Measurements from ENCODE around the gene ARID4A. TPM values are rescaled to one million over a fixed set of nuclear protein-coding genes. Genes with fewer than 3 reads are reported as not detected.
"Not testable (repeated sequence)": the region's sequence is repeated elsewhere in the genome, so short reads cannot be mapped to it uniquely, and the experiment has no call there.

ARID4A gene
- total RNA-seq, 2 donors from 2014 or later: 21.4 to 26.8 TPM

GRCh38 chr14:58353516-58354299 lies 55.4 kb downstream of the ARID4A start:
- no peaks in the 10 kb centered on the region for H3K4me1 ChIP-seq
- intact Hi-C loops (cut with DNase I): no loop called here
- H3K4me3 ChIP-seq: no peak overlapping the region
- H3K36me3 ChIP-seq: peaks cover 12% of the 10 kb centered on the region
- H3K27me3 ChIP-seq: no peaks in the 10 kb centered on the region
- no peak for DNase-seq
- no peak overlapping the region for H3K27ac ChIP-seq
- H3K9ac ChIP-seq (ENCODE audit: low read depth in 2 of 2, low read length in 2 of 2): no peak overlapping the region
- no peaks in the 10 kb centered on the region for H3K9me3 ChIP-seq
- no peak for TF ChIP-seq CTCF (IDR thresholded peaks at IDR 0.05)

GRCh38 chr14:58354808-58355207 lies 56.5 kb downstream of the ARID4A start:
- Histone ChIP-seq H3K27ac (no peak overlapping the region), H3K4me1 (no peaks in the 10 kb centered on the region), H3K9me3 (no peaks in the 10 kb centered on the region), H3K27me3 (no peaks in the 10 kb centered on the region), H3K4me3 (no peak overlapping the region), H3K36me3 (peaks cover 12% of the 10 kb centered on the region), H3K9ac (ENCODE audit: low read depth in 2 of 2, low read length in 2 of 2) (no peak overlapping the region)
- no peak for DNase-seq
- TF ChIP-seq CTCF (IDR thresholded peaks at IDR 0.05): no peak
- intact Hi-C loops (cut with DNase I): no loop called here

- Histone ChIP-seq H3K9ac (ENCODE audit: low read depth in 2 of 2, low read length in 2 of 2) (no peak overlapping the region), H3K27me3 (no peaks in the 10 kb centered on the region), H3K9me3 (no peaks in the 10 kb centered on the region), H3K27ac (no peak overlapping the region), H3K4me3 (no peak overlapping the region), H3K36me3 (peaks cover 11% of the 10 kb centered on the region), H3K4me1 (no peaks in the 10 kb centered on the region)
- no peak for DNase-seq
- no peak for TF ChIP-seq CTCF (IDR thresholded peaks at IDR 0.05)
- intact Hi-C loops (cut with DNase I): no loop called here
Observed at GRCh38 chr14:58356268-58356667, 57.9 kb downstream of the ARID4A start.

- H3K27me3 ChIP-seq; H3K4me1 ChIP-seq; H3K27ac ChIP-seq; intact Hi-C loops (cut with DNase I); DNase-seq; H3K9ac ChIP-seq (ENCODE audit: low read depth in 2 of 2, low read length in 2 of 2); H3K36me3 ChIP-seq; H3K9me3 ChIP-seq; H3K4me3 ChIP-seq: not testable (repeated sequence)
Observed at GRCh38 chr14:58362272-58362671, 63.9 kb downstream of the ARID4A start.

- H3K36me3 ChIP-seq: no peaks in the 10 kb centered on the region
- intact Hi-C loops (cut with DNase I): no loop called here
- no peak for DNase-seq
- H3K4me1 ChIP-seq: no peaks in the 10 kb centered on the region
- no peaks in the 10 kb centered on the region for H3K9me3 ChIP-seq
- H3K9ac ChIP-seq (ENCODE audit: low read depth in 2 of 2, low read length in 2 of 2): no peak overlapping the region
- no peaks in the 10 kb centered on the region for H3K27me3 ChIP-seq
- no peak overlapping the region for H3K4me3 ChIP-seq
- H3K27ac ChIP-seq: no peak overlapping the region
- peak; percentile 16 for TF ChIP-seq CTCF (IDR thresholded peaks at IDR 0.05)
Observed at GRCh38 chr14:58362798-58363412, 64.5 kb downstream of the ARID4A start.

- TF ChIP-seq CTCF (IDR thresholded peaks at IDR 0.05): no peak
- no peaks in the 10 kb centered on the region for H3K27me3 ChIP-seq
- H3K36me3 ChIP-seq: no peaks in the 10 kb centered on the region
Observed at GRCh38 chr14:58364316-58364715, 66.0 kb downstream of the ARID4A start.

More at GRCh38 chr14:58364316-58364715, 66.0 kb downstream of the ARID4A start:
- no peak for DNase-seq
- no peak overlapping the region for H3K4me3 ChIP-seq
- H3K4me1 ChIP-seq: no peaks in the 10 kb centered on the region
- intact Hi-C loops (cut with DNase I): no loop called here
- no peak overlapping the region for H3K9ac ChIP-seq (ENCODE audit: low read depth in 2 of 2, low read length in 2 of 2)
- H3K9me3 ChIP-seq: no peaks in the 10 kb centered on the region
- no peak overlapping the region for H3K27ac ChIP-seq
